Tibial nerve (tissue), 4 donors: Measurements from ENCODE around the gene CACNA1G. TPM values are rescaled to one million over a fixed set of nuclear protein-coding genes. Genes with fewer than 3 reads are reported as not detected.

Experiments
- DNase-seq, 2 donors: peaks; one replicate each; pipeline ENCODE4 v3.0.0-alpha.2; 2019; ENCODE audit warnings: low spot score in 2 of 2
- H3K27ac ChIP-seq, 4 donors: fragments of 200-600 bp; sonication (generic) in 3 of 4; one replicate each; pipeline ENCODE4 v1.5.1; 2017 to 2019; ENCODE audit warnings: mild to moderate bottlenecking in 1 of 4
- H3K27me3 ChIP-seq, 2 donors: fragments of 200-600 bp; sonication (generic) in 1 of 2; one replicate each; pipeline versions ENCODE4 v1.5.1 to v1.6.0; 2017 to 2019
- H3K36me3 ChIP-seq, 3 donors: fragments of 200-600 bp; sonication (generic); one replicate each; pipeline ENCODE4 v1.5.1; 2018 to 2019
- H3K4me1 ChIP-seq, 4 donors: fragments of 200-600 bp; sonication (generic) in 3 of 4; one replicate each; pipeline ENCODE4 v1.5.1; 2017 to 2019
- H3K4me3 ChIP-seq, 4 donors: fragments of 200-600 bp; sonication (generic) in 3 of 4; one replicate each; pipeline ENCODE4 v1.5.1; 2017 to 2019; ENCODE audit warnings: mild to moderate bottlenecking in 1 of 4, moderate library complexity in 1 of 4
- H3K9me3 ChIP-seq, 4 donors: fragments of 200-600 bp; sonication (generic) in 3 of 4; one replicate each; pipeline ENCODE4 v1.5.1; 2017 to 2019
- EP300 ChIP-seq, 2 donors: sonication (generic); formaldehyde crosslinking; IDR thresholded peaks; one replicate each; pipeline ENCODE4 v1.6.1; 2017; ENCODE audit warnings: antibody characterized with exemption in 2 of 2, mild to moderate bottlenecking in 1 of 2
- POLR2A ChIP-seq, 2 donors: fragments of 450-650 bp; IDR thresholded peaks; one replicate each; pipeline ENCODE4 v1.6.1; 2017; ENCODE audit warnings: antibody characterized with exemption in 2 of 2, mild to moderate bottlenecking in 2 of 2, moderate library complexity in 2 of 2
- WGBS, 2 donors: methylation state at CpG; one replicate each; pipeline ENCODE4 v1.1.5; 2018; 5-methylcytosine and 5-hydroxymethylcytosine counted together
- total RNA-seq, 4 donors: library from RNA; depleted of rRNA; stranded (reverse); fragments of >200 nt; gene quantifications; one replicate each; pipeline ENCODE4 v1.1.0, GENCODE V29; 2016
- TF ChIP-seq, protein P1 (sequence below), 5 experiments: fragments of 200-600 bp in 3 of 5; fragments of 450-650 bp in 2 of 5; sonication (generic) in 3 of 5; IDR thresholded peaks; one replicate each; pipeline ENCODE4 v1.5.1; 2016 to 2019; ENCODE audit warnings: antibody characterized with exemption in 5 of 5, mild to moderate bottlenecking in 3 of 5, moderate library complexity in 2 of 5

The CACNA1G gene
- total RNA-seq, 4 donors from 2014 or later: 0.21 to 2.2 TPM; not detected in 2

DNA sequence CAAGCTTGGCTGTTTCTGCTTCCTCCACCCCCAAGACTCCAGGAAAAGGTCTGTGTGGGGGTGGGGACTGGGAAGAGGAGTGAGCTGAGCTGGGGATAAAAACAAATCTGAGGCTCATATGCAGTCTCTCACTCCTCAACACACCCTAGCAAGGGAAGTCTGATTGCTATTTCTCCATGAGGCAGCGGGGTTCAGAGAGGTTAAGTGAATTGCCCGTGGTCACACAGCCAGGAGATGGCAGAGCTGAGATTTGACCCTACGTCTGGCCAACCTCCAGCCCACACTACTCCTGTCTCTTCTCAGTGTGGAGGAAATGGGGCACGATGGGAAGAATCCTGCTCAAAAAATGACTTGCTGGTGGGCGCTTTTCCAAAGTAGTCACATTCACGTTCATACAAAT lies 69.4 kb downstream of the CACNA1G start:
- no peaks in the 10 kb centered on the region for H3K9me3 ChIP-seq
- 73 to 78% methylated on average over 6 of the region's 6 CpGs for WGBS, 2 donors

DNA sequence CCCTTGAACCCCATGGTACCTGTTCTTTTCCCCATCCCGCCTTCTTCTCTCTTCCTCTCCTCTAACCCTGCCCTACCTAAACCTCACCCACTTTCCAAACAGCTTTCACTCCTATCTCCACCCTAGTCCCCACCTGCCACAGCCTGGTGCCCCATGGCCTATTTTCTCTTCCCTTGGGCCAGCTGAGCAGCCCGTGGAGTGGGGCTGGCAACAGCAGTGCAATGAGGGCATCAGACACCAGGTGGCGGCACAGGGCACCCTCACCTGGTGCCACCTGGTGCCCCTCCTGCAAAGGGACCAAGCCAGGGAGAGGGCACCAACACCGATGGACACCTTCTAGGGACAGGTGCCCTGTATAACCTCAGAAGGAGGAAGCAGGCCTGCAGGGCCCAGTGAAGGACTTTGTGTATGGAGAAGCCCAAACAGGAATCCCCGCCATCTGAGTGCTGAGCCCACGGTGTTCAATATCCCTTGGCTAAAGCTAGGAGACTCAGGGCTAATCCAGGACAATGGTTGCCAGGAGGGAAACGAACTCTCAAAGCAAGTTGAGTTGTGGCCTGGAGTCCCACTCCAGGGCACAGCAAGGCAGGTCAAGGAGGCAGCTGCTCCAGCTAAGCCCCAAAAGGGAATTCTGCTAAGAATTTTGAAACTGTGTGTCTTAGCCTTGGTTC lies 70.1 kb downstream of the CACNA1G start:
- no peak for TF ChIP-seq POLR2A (IDR thresholded peaks at IDR 0.05)
- TF ChIP-seq, protein P1, sequence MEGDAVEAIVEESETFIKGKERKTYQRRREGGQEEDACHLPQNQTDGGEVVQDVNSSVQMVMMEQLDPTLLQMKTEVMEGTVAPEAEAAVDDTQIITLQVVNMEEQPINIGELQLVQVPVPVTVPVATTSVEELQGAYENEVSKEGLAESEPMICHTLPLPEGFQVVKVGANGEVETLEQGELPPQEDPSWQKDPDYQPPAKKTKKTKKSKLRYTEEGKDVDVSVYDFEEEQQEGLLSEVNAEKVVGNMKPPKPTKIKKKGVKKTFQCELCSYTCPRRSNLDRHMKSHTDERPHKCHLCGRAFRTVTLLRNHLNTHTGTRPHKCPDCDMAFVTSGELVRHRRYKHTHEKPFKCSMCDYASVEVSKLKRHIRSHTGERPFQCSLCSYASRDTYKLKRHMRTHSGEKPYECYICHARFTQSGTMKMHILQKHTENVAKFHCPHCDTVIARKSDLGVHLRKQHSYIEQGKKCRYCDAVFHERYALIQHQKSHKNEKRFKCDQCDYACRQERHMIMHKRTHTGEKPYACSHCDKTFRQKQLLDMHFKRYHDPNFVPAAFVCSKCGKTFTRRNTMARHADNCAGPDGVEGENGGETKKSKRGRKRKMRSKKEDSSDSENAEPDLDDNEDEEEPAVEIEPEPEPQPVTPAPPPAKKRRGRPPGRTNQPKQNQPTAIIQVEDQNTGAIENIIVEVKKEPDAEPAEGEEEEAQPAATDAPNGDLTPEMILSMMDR (IDR thresholded peaks at IDR 0.05): peak; percentile 34 to 67 (median 58)
- Histone ChIP-seq H3K4me3 (no peak overlapping the region), H3K36me3 (no peaks in the 10 kb centered on the region), H3K27ac (no peak overlapping the region), H3K9me3 (no peaks in the 10 kb centered on the region), H3K27me3 (peaks cover 0 to 76% of the 10 kb centered on the region in 2 donors), H3K4me1 (peaks cover 0 to 29% (median 9%) of the 10 kb centered on the region in 4 donors)
- 69 to 72% methylated on average over 7 of the region's 7 CpGs for WGBS, 2 donors
- peak in 1 of 2 donors; percentile 27 for DNase-seq

More for the DNA sequence above, 69.4 kb downstream of the CACNA1G start:
- Histone ChIP-seq H3K36me3 (no peaks in the 10 kb centered on the region), H3K27ac (no peak overlapping the region), H3K27me3 (peaks cover 0 to 69% of the 10 kb centered on the region in 2 donors), H3K4me1 (peaks cover 0 to 25% (median 7%) of the 10 kb centered on the region in 4 donors), H3K4me3 (no peak overlapping the region)
- DNase-seq: no peak
- TF ChIP-seq EP300 (IDR thresholded peaks at IDR 0.05) (no peak), POLR2A (IDR thresholded peaks at IDR 0.05) (no peak)
- TF ChIP-seq, protein P1 (IDR thresholded peaks at IDR 0.05): no peak

DNA sequence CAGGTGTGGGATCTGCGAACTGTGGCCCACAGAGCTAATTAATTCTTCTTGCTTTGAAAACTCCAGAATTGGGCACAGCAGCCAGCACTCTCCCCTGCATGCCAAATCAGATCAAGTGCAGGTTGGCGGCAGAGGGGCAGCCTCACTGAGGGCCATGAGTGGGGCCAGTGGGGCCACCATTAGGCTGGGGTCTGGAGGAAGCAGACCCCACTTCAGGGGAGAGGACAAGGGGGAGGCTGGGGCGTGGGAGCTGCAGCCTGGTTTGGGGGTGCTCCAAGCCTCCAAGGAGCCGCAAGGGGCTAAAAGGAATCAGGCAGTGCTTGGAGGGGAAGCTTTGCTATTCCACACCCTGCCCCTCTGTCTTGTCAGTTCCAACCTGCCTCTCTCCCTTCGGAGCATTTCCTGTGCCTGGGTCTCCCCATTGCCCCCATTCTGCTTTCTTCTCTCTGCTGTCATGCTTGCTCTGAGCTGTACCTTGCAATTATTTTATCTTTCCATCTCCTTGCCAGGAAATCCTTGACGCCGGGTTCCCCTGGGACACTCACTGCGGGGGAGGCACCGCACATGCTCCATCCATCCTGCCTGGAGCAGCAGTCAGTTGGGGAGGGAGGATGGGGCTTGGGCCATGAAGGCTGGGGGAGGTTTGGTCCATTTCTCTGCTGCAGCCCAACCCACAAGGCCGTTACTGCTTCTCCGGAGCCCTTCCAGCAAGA lies 70.8 kb downstream of the CACNA1G start:
- WGBS, 2 donors: 61 to 70% methylated on average over 10 to 11 of the region's 11 CpGs
- peaks cover 0 to 23% (median 7%) of the 10 kb centered on the region in 4 donors for H3K4me1 ChIP-seq
- peaks cover 0 to 83% of the 10 kb centered on the region in 2 donors for H3K27me3 ChIP-seq
- no peak overlapping the region for H3K27ac ChIP-seq
- no peaks in the 10 kb centered on the region for H3K9me3 ChIP-seq
- DNase-seq: no peak
- no peak for TF ChIP-seq EP300 (IDR thresholded peaks at IDR 0.05)
- TF ChIP-seq, protein P1 (IDR thresholded peaks at IDR 0.05): no peak
- TF ChIP-seq POLR2A (IDR thresholded peaks at IDR 0.05): no peak
- no peaks in the 10 kb centered on the region for H3K36me3 ChIP-seq
- no peak overlapping the region for H3K4me3 ChIP-seq

DNA sequence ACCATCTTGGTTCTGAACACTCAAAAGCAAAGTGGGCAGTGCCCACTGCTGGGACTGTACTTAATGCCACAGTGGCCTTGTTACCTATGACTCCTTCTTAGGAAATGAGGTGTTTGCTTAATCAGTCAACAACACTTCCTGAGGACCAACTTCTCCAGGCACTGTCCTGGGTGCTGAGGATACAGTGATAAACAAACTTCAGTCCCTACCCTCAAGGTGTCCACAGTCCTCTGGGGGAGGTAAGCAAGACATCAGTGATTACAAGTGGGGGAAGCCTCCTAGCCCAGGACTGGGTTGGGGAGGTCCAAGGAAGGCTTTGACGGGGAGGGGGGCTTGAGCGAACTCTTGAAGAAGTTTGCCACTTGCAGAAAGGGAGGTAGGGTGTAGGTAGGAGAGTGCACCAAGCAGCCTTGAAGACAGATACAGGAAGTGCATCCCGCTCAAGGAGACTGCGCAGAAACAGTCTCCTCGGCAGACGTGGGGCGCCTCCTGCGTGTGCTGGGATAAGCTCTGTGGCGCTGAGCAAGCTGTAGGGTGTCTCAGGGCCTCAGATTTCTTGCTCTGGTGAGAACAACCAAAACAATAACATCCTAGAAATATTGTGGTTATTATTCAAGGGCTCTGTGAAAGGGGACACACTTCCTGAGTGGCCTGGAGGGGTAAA lies 71.5 kb downstream of the CACNA1G start:
- Histone ChIP-seq H3K9me3 (no peaks in the 10 kb centered on the region), H3K27ac (no peak overlapping the region), H3K4me1 (peaks cover 0 to 21% (median 7%) of the 10 kb centered on the region in 4 donors), H3K4me3 (no peak overlapping the region), H3K36me3 (no peaks in the 10 kb centered on the region), H3K27me3 (peaks cover 0 to 88% of the 10 kb centered on the region in 2 donors)
- TF ChIP-seq POLR2A (IDR thresholded peaks at IDR 0.05) (no peak), EP300 (IDR thresholded peaks at IDR 0.05) (no peak)
- TF ChIP-seq, protein P1 (IDR thresholded peaks at IDR 0.05): no peak
- no peak for DNase-seq
- WGBS, 2 donors: 70 to 89% methylated on average over 9 of the region's 9 CpGs
